Measurements from ENCODE around the gene AKNA.

AKNA gene

DNA sequence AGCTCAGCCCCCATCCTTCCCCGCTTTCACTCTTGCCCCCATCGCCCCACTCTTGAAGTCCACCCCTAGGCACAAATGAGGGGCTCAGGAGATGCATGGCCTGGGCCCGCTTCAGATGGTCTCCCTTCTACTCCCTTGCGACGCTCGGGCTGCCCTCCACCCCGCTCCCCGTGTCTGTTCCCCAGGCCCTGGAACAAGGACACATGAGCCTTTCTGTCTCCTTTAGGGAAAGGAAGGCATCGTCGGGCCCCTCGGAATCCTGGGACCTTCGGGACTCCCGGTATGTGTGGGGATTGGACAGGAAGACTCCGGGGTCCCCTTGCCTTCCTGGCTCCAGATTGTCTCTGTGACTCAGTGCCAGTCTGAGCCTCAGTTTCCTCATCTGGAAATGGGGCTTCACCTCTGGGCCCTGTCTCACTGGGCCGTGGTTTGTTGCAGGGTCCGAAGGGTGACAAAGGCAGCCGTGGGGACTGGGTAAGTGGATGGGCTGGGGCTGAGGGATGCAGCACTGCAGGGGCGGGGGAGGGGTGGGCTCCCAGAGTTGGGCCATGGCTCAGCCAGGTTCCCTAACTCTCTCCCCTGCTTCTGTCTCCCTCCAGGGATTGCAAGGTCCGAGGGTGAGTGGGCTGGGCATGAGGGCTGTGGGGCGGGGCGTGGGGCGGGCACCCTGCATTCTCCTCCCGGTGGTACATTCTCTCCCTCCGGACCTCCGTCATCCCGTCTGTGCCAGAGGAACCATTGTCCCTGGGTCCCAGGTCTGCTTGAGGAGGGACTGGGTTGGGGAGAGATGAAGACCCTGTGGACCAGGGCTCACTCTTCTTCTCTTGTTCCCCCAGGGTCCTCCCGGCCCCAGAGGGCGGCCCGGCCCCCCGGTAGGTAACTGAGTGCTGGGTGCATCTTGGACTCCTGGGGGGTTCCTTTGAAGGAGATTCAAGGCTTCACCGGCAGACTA, 86.7 kb downstream of the AKNA start:
- H3K27me3 ChIP-seq (ENCODE audit: control insufficient read depth in 1 of 2, insufficient read depth in 2 of 2, low read length in 2 of 2): no peaks in the 10 kb centered on the region
- no peak overlapping the region for H3K9ac ChIP-seq (ENCODE audit: low read depth in 1 of 2, low read length in 2 of 2)
- no peaks in the 10 kb centered on the region for H3K36me3 ChIP-seq (ENCODE audit: control insufficient read depth in 1 of 2, insufficient read depth in 2 of 2, low read length in 2 of 2)
- peaks cover 0 to 5% of the 10 kb centered on the region in 2 donors for H3K4me1 ChIP-seq (ENCODE audit: control insufficient read depth in 1 of 2, insufficient read depth in 2 of 2, low read length in 2 of 2)
- no peak overlapping the region for H3K27ac ChIP-seq (ENCODE audit: low read depth, low read length)
- H3K4me3 ChIP-seq (ENCODE audit: low read depth in 1 of 2, low read length in 2 of 2): no peak overlapping the region
- peaks cover 0 to 4% of the 10 kb centered on the region in 2 donors for H3K9me3 ChIP-seq (ENCODE audit: control insufficient read depth in 1 of 2, low read length in 2 of 2)

DNA sequence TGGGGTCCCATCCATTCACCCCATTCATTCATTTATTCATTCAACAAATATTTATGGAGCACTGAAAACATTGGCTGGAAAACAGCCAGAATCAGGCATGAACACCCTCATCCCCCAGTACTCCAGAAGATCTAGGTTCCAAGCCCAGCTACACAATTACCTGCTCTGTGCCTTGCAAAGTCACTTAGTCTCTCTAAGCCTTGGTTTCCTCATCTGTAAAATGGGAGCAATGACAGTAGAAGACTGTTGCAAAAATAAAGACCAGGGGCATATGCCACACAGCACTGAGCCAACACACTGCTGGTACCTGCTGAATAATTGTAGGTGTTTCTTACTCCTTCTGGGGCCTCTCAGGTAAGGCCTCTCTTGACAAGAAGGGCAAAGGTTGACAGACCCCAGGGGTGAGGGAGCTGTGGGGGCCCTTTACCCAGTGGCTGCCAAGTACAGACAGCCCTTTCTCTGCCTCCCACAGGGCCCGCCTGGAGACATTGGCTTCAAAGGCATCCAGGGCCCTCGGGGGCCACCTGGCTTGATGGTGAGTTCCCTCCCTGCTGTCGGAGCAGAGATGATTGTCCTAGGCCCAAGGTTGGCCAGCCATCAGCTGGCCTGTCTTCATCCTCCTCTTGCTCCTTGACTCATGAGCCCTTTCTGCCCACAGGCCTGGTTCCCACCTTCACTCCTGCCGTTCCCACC, 87.5 kb downstream of the AKNA start:
- Histone ChIP-seq H3K9ac (ENCODE audit: low read depth in 1 of 2, low read length in 2 of 2) (no peak overlapping the region), H3K27ac (ENCODE audit: low read depth, low read length) (no peak overlapping the region)

DNA sequence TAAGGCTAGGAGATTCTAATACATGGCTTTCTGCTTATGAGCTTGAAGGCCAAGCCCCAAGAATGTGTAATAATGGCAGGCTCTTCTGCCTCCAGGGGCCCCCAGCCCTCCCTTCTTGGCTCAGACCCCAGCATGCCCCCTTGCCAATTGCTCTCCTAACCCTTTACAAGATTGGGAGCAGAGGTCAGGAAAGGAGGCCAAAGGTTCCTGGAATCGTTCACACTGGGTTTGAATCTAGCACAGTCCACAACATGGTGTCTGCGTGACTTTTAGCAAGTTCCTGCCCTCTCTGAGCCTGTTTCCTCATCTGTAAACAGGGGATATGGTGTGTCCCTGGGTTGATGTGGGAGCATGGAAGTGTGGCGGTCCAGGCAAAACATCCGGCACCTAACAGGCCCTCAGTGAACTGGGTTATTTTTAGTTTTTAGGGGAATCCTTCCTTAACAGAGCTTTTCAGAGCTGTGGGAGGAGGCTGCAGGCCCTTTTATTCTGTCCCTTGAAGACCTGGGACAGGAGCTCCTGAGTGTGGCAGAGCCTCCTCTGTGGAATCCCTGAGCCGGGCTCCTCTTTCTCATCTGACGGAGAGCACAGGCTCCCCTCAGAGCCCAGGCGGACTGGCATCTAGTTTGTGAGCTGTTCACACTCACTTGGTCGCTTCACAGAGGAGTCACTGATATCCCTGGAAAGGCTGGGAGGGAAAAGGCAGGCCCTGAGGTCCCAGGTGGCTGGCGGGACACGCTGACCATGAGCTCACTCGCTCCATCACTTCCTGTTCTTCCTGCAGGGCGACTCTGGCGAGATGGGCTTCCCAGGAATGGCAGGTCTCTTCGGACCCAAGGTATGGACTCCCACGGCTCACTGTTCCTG, 88.3 kb downstream of the AKNA start:
- Histone ChIP-seq H3K9ac (ENCODE audit: low read depth in 1 of 2, low read length in 2 of 2) (no peak overlapping the region), H3K36me3 (ENCODE audit: control insufficient read depth in 1 of 2, insufficient read depth in 2 of 2, low read length in 2 of 2) (no peaks in the 10 kb centered on the region), H3K9me3 (ENCODE audit: control insufficient read depth in 1 of 2, low read length in 2 of 2) (peaks cover 8 to 11% of the 10 kb centered on the region in 2 donors), H3K4me1 (ENCODE audit: control insufficient read depth in 1 of 2, insufficient read depth in 2 of 2, low read length in 2 of 2) (no peaks in the 10 kb centered on the region), H3K27me3 (ENCODE audit: control insufficient read depth in 1 of 2, insufficient read depth in 2 of 2, low read length in 2 of 2) (no peaks in the 10 kb centered on the region), H3K4me3 (ENCODE audit: low read depth in 1 of 2, low read length in 2 of 2) (no peak overlapping the region), H3K27ac (ENCODE audit: low read depth, low read length) (no peak overlapping the region)

More for the DNA sequence above, 87.5 kb downstream of the AKNA start:
- Histone ChIP-seq H3K4me3 (ENCODE audit: low read depth in 1 of 2, low read length in 2 of 2) (no peak overlapping the region), H3K4me1 (ENCODE audit: control insufficient read depth in 1 of 2, insufficient read depth in 2 of 2, low read length in 2 of 2) (peaks cover 0 to under 1% of the 10 kb centered on the region in 2 donors), H3K36me3 (ENCODE audit: control insufficient read depth in 1 of 2, insufficient read depth in 2 of 2, low read length in 2 of 2) (no peaks in the 10 kb centered on the region), H3K27me3 (ENCODE audit: control insufficient read depth in 1 of 2, insufficient read depth in 2 of 2, low read length in 2 of 2) (no peaks in the 10 kb centered on the region), H3K9me3 (ENCODE audit: control insufficient read depth in 1 of 2, low read length in 2 of 2) (peaks cover 2 to 4% of the 10 kb centered on the region in 2 donors)

DNA sequence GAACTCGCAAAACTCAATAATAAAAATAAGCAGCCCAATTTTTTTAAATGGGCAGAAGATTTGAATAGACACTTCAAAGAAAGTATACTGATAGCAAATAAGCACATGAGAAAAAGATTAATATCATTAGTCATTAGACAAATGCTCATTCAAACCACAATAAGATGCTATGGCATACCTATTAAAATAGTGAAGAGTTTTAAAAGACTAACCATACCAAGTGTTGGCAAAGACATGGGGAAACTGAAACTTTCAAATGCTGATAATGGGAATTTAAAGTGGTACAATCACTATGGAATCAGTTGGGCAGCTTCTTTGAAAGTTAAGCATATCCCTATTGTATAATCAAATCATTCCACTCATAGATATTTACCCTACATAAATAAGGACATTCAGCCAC, 91.4 kb downstream of the AKNA start:
- H3K36me3 ChIP-seq (ENCODE audit: control insufficient read depth in 1 of 2, insufficient read depth in 2 of 2, low read length in 2 of 2): no peaks in the 10 kb centered on the region
- no peaks in the 10 kb centered on the region for H3K27me3 ChIP-seq (ENCODE audit: control insufficient read depth in 1 of 2, insufficient read depth in 2 of 2, low read length in 2 of 2)
- H3K9me3 ChIP-seq (ENCODE audit: control insufficient read depth in 1 of 2, low read length in 2 of 2): peaks cover 8 to 14% of the 10 kb centered on the region in 2 donors
- no peaks in the 10 kb centered on the region for H3K4me1 ChIP-seq (ENCODE audit: control insufficient read depth in 1 of 2, insufficient read depth in 2 of 2, low read length in 2 of 2)
- H3K27ac ChIP-seq (ENCODE audit: low read depth, low read length): no peak overlapping the region
- H3K9ac ChIP-seq (ENCODE audit: low read depth in 1 of 2, low read length in 2 of 2): no peak overlapping the region
- H3K4me3 ChIP-seq (ENCODE audit: low read depth in 1 of 2, low read length in 2 of 2): no peak overlapping the region

DNA sequence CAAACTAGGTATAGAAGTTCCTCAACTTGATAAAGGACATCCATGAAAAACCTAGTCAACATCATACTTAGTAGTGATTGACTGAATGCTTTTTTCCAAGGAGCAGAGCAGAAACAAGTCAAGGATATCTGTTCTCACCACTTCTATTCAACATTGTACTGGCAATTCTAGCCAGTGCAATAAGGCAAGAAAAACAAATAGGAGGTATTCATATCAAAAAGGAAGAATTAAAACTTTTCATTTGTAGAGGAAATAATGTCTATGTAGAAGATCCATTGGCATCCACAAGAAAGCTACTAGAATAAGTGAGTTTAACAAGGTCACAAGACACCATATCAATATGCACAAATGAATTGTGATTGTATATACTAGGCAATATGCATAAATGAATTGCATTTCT, 93.1 kb downstream of the AKNA start:
- Histone ChIP-seq H3K36me3 (ENCODE audit: control insufficient read depth in 1 of 2, insufficient read depth in 2 of 2, low read length in 2 of 2) (no peaks in the 10 kb centered on the region), H3K9me3 (ENCODE audit: control insufficient read depth in 1 of 2, low read length in 2 of 2) (peaks cover 8 to 14% of the 10 kb centered on the region in 2 donors), H3K4me1 (ENCODE audit: control insufficient read depth in 1 of 2, insufficient read depth in 2 of 2, low read length in 2 of 2) (no peaks in the 10 kb centered on the region), H3K4me3 (ENCODE audit: low read depth in 1 of 2, low read length in 2 of 2) (no peak overlapping the region), H3K27me3 (ENCODE audit: control insufficient read depth in 1 of 2, insufficient read depth in 2 of 2, low read length in 2 of 2) (no peaks in the 10 kb centered on the region), H3K9ac (ENCODE audit: low read depth in 1 of 2, low read length in 2 of 2) (no peak overlapping the region), H3K27ac (ENCODE audit: low read depth, low read length) (no peak overlapping the region)

DNA sequence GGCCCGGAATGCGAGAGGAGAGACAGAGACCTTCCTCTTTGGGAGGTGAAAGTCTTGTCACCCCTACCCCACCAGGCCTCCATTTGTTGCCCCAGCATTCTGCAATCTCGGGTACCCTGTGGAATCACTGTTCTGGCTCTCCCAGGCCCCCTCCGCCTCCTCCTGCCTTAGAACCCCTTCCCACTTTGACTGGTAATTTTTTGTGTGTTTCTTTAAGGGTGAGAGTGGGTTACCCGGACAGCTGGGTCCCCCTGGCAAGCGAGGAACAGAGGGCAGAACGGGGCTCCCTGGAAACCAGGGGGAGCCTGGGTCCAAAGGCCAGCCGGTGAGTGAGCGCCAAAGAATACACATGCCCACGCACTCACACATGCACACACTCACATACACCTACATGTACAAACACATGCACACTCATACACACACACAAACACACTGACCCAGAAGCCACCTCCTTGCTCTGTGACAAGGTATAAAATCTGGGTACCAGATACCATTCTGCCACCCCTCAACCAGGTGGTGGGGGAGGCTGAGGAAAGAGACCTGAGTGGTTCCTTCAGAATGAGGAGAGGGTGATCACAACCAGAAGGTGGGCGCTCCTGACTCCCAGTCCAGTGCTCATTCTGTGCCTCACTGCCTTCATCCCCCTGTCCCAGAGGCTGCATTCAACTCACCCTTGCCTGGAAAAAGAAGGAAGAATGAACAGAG, 95.7 kb downstream of the AKNA start:
- Histone ChIP-seq H3K4me1 (ENCODE audit: control insufficient read depth in 1 of 2, insufficient read depth in 2 of 2, low read length in 2 of 2) (no peaks in the 10 kb centered on the region), H3K4me3 (ENCODE audit: low read depth in 1 of 2, low read length in 2 of 2) (no peak overlapping the region), H3K9ac (ENCODE audit: low read depth in 1 of 2, low read length in 2 of 2) (no peak overlapping the region), H3K27me3 (ENCODE audit: control insufficient read depth in 1 of 2, insufficient read depth in 2 of 2, low read length in 2 of 2) (no peaks in the 10 kb centered on the region), H3K36me3 (ENCODE audit: control insufficient read depth in 1 of 2, insufficient read depth in 2 of 2, low read length in 2 of 2) (no peaks in the 10 kb centered on the region), H3K9me3 (ENCODE audit: control insufficient read depth in 1 of 2, low read length in 2 of 2) (peaks cover 8 to 14% of the 10 kb centered on the region in 2 donors), H3K27ac (ENCODE audit: low read depth, low read length) (no peak overlapping the region)

DNA sequence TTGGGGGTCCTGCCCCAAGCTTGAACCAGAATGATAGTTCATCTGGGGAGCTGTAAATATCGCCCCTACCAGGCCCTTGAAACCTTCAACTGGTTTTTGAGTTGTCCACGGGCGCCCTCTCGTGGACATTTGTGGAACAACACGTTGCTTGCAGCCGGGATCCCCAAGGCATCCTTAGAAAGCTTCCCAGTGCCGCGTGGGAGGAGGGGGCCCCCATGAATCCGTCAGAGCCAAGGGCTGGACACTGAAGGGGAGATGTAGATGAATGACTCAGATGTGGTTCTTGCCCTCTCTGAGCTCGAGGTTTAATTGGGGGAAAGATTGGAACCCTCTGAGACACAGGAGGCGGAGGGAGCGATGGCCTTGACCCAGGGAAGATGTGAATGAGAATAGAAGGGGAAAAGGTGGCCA, 96.7 kb downstream of the AKNA start:
- no peaks in the 10 kb centered on the region for H3K4me1 ChIP-seq (ENCODE audit: control insufficient read depth in 1 of 2, insufficient read depth in 2 of 2, low read length in 2 of 2)
- H3K9ac ChIP-seq (ENCODE audit: low read depth in 1 of 2, low read length in 2 of 2): no peak overlapping the region
- H3K4me3 ChIP-seq (ENCODE audit: low read depth in 1 of 2, low read length in 2 of 2): no peak overlapping the region
- no peaks in the 10 kb centered on the region for H3K27me3 ChIP-seq (ENCODE audit: control insufficient read depth in 1 of 2, insufficient read depth in 2 of 2, low read length in 2 of 2)
- H3K9me3 ChIP-seq (ENCODE audit: control insufficient read depth in 1 of 2, low read length in 2 of 2): peaks cover 8 to 10% of the 10 kb centered on the region in 2 donors
- H3K27ac ChIP-seq (ENCODE audit: low read depth, low read length): no peak overlapping the region
- H3K36me3 ChIP-seq (ENCODE audit: control insufficient read depth in 1 of 2, insufficient read depth in 2 of 2, low read length in 2 of 2): no peaks in the 10 kb centered on the region

DNA sequence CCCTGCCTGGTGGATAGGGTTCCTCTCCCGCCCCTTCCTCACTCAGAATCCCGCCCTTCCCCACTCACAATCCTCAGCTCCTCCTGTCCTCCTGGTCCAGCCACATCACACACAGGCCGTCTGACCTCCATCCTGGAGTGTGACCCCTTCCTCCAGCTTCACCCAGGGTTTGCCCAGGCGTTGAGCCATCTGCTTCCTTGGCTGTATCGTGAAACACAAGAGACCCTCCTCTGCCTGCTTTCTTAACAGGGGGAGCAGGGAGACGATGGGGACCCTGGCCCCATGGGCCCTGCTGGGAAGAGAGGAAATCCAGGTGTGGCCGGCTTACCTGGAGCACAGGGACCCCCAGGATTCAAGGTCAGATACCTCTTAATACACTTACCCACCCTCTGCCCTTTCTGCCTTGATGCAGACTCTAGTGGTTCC, 97.2 kb downstream of the AKNA start:
- H3K27ac ChIP-seq (ENCODE audit: low read depth, low read length): no peak overlapping the region

DNA sequence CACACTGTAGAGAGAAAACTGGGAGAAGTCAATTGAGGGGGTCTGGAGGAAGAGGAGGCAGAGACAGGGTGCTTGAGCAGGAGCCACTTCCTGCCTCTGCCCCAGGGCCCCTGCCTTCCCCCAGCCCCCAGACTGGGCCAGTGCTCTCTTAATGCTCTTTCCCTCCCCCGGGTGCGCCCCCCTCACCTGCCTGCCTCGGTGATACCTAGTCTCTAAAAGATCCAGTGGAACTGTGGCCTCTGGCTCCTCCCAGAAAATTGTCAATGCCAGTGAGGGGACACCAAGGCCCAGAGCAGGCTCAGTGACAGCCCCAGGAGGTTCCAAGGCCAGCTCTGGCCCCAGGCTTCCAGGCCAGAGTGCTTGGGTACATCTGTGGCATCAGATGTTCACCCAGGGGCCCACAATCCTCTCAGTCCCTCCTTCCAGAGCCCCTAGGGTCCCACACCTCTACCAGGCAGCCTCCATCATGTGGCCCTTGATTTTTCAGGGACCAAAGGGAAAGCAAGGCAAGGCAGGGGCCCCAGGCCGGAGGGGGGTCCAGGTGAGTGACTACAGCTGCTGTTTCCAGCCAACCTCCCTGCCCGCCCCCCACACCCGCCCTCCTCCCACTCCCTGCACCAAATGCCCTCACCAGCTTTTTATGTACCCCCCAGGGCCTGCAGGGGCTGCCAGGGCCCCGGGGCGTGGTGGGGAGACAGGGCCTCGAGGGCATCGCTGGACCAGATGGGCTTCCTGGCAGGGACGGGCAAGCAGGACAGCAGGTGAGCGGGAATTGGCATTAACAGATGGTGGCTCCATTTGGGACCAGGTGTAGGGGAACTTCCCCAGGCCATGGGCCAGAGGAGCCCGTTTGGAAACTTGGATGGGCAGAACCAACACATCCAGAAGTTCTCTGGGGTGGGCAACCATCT, 98.0 kb downstream of the AKNA start:
- H3K27me3 ChIP-seq (ENCODE audit: control insufficient read depth in 1 of 2, insufficient read depth in 2 of 2, low read length in 2 of 2): no peaks in the 10 kb centered on the region
- H3K9me3 ChIP-seq (ENCODE audit: control insufficient read depth in 1 of 2, low read length in 2 of 2): peaks cover 3 to 6% of the 10 kb centered on the region in 2 donors
- no peak overlapping the region for H3K27ac ChIP-seq (ENCODE audit: low read depth, low read length)
- H3K4me3 ChIP-seq (ENCODE audit: low read depth in 1 of 2, low read length in 2 of 2): no peak overlapping the region
- H3K36me3 ChIP-seq (ENCODE audit: control insufficient read depth in 1 of 2, insufficient read depth in 2 of 2, low read length in 2 of 2): no peaks in the 10 kb centered on the region
- H3K9ac ChIP-seq (ENCODE audit: low read depth in 1 of 2, low read length in 2 of 2): no peak overlapping the region
- peaks cover 0 to 3% of the 10 kb centered on the region in 2 donors for H3K4me1 ChIP-seq (ENCODE audit: control insufficient read depth in 1 of 2, insufficient read depth in 2 of 2, low read length in 2 of 2)

More for the DNA sequence above, 97.2 kb downstream of the AKNA start:
- Histone ChIP-seq H3K9me3 (ENCODE audit: control insufficient read depth in 1 of 2, low read length in 2 of 2) (peaks cover 8 to 10% of the 10 kb centered on the region in 2 donors), H3K4me1 (ENCODE audit: control insufficient read depth in 1 of 2, insufficient read depth in 2 of 2, low read length in 2 of 2) (no peaks in the 10 kb centered on the region), H3K36me3 (ENCODE audit: control insufficient read depth in 1 of 2, insufficient read depth in 2 of 2, low read length in 2 of 2) (no peaks in the 10 kb centered on the region), H3K9ac (ENCODE audit: low read depth in 1 of 2, low read length in 2 of 2) (no peak overlapping the region), H3K4me3 (ENCODE audit: low read depth in 1 of 2, low read length in 2 of 2) (no peak overlapping the region), H3K27me3 (ENCODE audit: control insufficient read depth in 1 of 2, insufficient read depth in 2 of 2, low read length in 2 of 2) (no peaks in the 10 kb centered on the region)
